ENCODE data around the gene TMEM18. TPM values are rescaled to one million over a fixed set of nuclear protein-coding genes. Genes with fewer than 3 reads are reported as not detected.

Gene TMEM18
- total RNA-seq, 1 experiment from 2014 or later: 30.7 TPM

DNA sequence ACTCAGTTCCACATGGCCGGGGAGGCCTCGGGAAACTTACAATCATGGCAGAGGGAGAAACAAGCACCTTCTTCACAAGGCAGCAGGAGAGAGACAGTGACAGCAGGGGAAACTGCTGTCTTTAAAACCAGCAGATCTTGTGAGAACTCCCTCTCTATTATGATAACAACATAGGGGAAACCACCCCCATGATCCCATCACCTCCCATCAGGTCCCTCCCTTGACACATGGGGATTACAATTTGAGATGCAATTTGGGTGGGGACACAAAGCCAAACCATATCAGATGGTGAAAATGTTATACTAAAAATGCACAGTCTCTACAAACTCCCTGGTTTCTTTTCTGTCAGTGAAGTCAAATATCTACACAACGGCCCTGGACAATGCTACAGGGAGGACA is 9.2 kb downstream of the TMEM18 start:
- Mint-ChIP-seq H3K4me1 (peaks cover under 1 to 1% of the 10 kb centered on the region in 2 experiments; a peak in 1 of 4 replicates), H3K27ac (no peak overlapping the region), H3K36me3 (ENCODE audit: insufficient read depth in 1 of 3, low read depth in 3 of 3) (peaks cover 51 to 80% (median 74%) of the 10 kb centered on the region in 3 experiments), H3K9me3 (peaks cover 19 to 23% of the 10 kb centered on the region in 2 experiments), H3K4me3 (no peak overlapping the region; a peak in 1 of 5 replicates), H3K27me3 (ENCODE audit: low read depth) (peaks cover 2% of the 10 kb centered on the region)
- no peaks in the 10 kb centered on the region for H3K23me2 ChIP-seq (ENCODE audit: insufficient read length, low read depth, low read length, poor library complexity, severe bottlenecking)
- no peak for DNase-seq
- no peaks in the 10 kb centered on the region for H3K4me1 ChIP-seq (ENCODE audit: insufficient read depth, low read length)
- H2BK120ac ChIP-seq (ENCODE audit: low read depth, low read length, poor library complexity, severe bottlenecking): no peak overlapping the region
- H3K9ac ChIP-seq (ENCODE audit: extremely low read depth, insufficient read length, low read length): no peak overlapping the region
- no peak overlapping the region for H3K4me2 ChIP-seq (ENCODE audit: insufficient read depth, insufficient read length, low read length)
- H4K8ac ChIP-seq (replicated peaks; ENCODE audit: insufficient read length, low read depth, low read length): no peak overlapping the region
- TF ChIP-seq, protein P1, sequence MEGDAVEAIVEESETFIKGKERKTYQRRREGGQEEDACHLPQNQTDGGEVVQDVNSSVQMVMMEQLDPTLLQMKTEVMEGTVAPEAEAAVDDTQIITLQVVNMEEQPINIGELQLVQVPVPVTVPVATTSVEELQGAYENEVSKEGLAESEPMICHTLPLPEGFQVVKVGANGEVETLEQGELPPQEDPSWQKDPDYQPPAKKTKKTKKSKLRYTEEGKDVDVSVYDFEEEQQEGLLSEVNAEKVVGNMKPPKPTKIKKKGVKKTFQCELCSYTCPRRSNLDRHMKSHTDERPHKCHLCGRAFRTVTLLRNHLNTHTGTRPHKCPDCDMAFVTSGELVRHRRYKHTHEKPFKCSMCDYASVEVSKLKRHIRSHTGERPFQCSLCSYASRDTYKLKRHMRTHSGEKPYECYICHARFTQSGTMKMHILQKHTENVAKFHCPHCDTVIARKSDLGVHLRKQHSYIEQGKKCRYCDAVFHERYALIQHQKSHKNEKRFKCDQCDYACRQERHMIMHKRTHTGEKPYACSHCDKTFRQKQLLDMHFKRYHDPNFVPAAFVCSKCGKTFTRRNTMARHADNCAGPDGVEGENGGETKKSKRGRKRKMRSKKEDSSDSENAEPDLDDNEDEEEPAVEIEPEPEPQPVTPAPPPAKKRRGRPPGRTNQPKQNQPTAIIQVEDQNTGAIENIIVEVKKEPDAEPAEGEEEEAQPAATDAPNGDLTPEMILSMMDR (conservative IDR thresholded peaks at IDR 0.05): no peak
- H3K79me1 ChIP-seq (ENCODE audit: insufficient read depth, low read depth, low read length, poor library complexity, severe bottlenecking): no peaks in the 10 kb centered on the region
- H3K56ac ChIP-seq (ENCODE audit: insufficient read length, low read depth, low read length): no peak overlapping the region
- H3K79me2 ChIP-seq (ENCODE audit: insufficient read depth, low read length): no peaks in the 10 kb centered on the region; the same call in 1 of the 2 replicates
- no peak overlapping the region for H3T11ph ChIP-seq (ENCODE audit: low read length)
- H3K27ac ChIP-seq (ENCODE audit: insufficient read length, low read depth, low read length): no peak overlapping the region
- H2BK20ac ChIP-seq (ENCODE audit: low read depth, low read length, poor library complexity, severe bottlenecking): no peak overlapping the region
- no peak overlapping the region for H2BK15ac ChIP-seq (ENCODE audit: low read depth, low read length)
- no peak overlapping the region for H2BK5ac ChIP-seq (ENCODE audit: insufficient read length, low read length)
- no peak overlapping the region for H3K18ac ChIP-seq (ENCODE audit: insufficient read length, low read depth, low read length)
- no peak overlapping the region for H2BK12ac ChIP-seq (ENCODE audit: insufficient read length, low read depth, low read length)
- H2AK5ac ChIP-seq (ENCODE audit: insufficient read length, low read length): no peak overlapping the region
- H2AFZ ChIP-seq (ENCODE audit: low read length): no peak overlapping the region
- H3K4ac ChIP-seq (ENCODE audit: low read depth, low read length): no peak overlapping the region
- H3K23ac ChIP-seq (ENCODE audit: insufficient read length, low read depth, low read length): no peak overlapping the region
- no peak overlapping the region for H4K5ac ChIP-seq (ENCODE audit: insufficient read length, low read depth, low read length)
- no peak overlapping the region for H4K91ac ChIP-seq (ENCODE audit: insufficient read length, low read depth, low read length)
- WGBS (ENCODE audit: extremely low coverage, insufficient read length, low lambda C conversion rate): no CpG with 5 or more reads among the region's 3 CpGs
- no peak overlapping the region for H3K14ac ChIP-seq (ENCODE audit: insufficient read depth, low read length)
- no peaks in the 10 kb centered on the region; the same call in 1 of the 2 replicates for H3K27me3 ChIP-seq (ENCODE audit: insufficient read depth, low read length)
- peaks cover 18% of the 10 kb centered on the region for H3K9me3 ChIP-seq (ENCODE audit: control insufficient read depth, low read depth, low read length)
- no peaks in the 10 kb centered on the region for H4K20me1 ChIP-seq (ENCODE audit: control insufficient read depth, insufficient read depth, insufficient read length)
